Measurements from ENCODE around the gene NUP160. TPM values are rescaled to one million over a fixed set of nuclear protein-coding genes. Genes with fewer than 3 reads are reported as not detected.
"Not testable (repeated sequence)": the region's sequence is repeated elsewhere in the genome, so short reads cannot be mapped to it uniquely, and the experiment has no call there.

NUP160 gene, protein sequence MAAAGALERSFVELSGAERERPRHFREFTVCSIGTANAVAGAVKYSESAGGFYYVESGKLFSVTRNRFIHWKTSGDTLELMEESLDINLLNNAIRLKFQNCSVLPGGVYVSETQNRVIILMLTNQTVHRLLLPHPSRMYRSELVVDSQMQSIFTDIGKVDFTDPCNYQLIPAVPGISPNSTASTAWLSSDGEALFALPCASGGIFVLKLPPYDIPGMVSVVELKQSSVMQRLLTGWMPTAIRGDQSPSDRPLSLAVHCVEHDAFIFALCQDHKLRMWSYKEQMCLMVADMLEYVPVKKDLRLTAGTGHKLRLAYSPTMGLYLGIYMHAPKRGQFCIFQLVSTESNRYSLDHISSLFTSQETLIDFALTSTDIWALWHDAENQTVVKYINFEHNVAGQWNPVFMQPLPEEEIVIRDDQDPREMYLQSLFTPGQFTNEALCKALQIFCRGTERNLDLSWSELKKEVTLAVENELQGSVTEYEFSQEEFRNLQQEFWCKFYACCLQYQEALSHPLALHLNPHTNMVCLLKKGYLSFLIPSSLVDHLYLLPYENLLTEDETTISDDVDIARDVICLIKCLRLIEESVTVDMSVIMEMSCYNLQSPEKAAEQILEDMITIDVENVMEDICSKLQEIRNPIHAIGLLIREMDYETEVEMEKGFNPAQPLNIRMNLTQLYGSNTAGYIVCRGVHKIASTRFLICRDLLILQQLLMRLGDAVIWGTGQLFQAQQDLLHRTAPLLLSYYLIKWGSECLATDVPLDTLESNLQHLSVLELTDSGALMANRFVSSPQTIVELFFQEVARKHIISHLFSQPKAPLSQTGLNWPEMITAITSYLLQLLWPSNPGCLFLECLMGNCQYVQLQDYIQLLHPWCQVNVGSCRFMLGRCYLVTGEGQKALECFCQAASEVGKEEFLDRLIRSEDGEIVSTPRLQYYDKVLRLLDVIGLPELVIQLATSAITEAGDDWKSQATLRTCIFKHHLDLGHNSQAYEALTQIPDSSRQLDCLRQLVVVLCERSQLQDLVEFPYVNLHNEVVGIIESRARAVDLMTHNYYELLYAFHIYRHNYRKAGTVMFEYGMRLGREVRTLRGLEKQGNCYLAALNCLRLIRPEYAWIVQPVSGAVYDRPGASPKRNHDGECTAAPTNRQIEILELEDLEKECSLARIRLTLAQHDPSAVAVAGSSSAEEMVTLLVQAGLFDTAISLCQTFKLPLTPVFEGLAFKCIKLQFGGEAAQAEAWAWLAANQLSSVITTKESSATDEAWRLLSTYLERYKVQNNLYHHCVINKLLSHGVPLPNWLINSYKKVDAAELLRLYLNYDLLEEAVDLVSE (N-terminal part only)
- 47.3 TPM for polyA plus RNA-seq (2012; ENCODE audit: insufficient read depth, insufficient read length)

DNA sequence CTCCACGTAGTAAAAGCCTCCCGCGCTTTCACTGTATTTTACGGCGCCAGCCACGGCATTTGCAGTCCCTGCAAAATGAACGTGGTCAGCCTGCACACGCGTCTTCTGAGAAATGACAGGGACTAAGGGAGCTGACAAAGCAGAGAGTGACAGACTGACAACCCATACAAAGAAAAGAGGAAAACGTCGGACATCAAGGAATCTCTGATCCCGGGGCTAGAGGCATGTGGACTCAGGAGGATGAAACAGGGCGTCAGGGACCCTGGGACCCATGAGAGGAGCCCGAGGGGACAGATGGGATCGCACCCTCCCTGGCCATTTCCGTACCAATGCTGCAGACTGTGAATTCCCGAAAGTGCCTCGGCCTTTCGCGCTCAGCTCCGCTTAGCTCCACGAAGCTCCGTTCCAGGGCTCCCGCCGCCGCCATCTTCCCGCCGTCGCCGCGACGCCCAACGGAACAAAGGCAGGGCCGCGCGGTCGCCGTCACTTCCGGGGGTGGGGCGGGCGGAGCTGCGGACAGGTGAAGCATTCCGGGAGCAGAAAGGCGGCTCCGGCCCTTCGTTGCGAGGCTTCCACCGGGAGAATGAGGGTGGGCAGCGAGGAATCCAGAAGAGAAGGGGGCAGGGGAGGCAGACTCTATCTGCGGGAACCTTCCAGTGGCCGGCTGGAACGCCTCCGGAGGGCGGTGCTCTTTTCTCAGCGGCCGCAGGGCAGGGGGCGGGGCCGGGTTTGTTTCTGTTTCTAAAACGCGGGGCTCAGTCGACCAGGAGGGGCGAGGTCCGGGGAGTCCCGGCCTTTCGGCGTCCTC lies at the start of gene NUP160:
NUP160 (minus strand) TSS at position 459 of the 808 bp plus-strand sequence; CDS start at position 427, 32 bp downstream.
- DNase-seq (ENCODE audit: low read depth, low spot score) = peak; percentile 59
- peak within 1 kb of the TSS; percentile 100 for H3K4me3 ChIP-seq (ENCODE audit: low read length)

DNA sequence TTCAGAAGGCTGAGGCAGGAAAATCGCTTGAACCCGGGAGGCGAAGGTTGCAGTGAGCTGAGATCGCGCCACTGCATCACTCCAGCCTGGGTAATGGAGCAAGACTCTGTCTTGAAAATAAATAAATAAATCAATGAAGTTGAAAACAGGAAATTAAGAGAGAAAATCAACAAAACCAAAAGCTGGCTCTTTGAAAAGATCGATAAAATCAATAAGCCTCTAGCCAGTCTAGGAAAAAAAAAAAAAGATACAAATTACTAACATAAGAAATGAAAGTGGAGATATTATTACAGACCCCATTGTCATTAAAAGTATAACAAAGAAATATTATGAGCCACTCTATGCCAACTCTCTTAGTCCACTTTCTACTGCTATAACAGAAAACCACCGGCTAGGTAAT lies 48.0 kb upstream of the NUP160 start:
- DNase-seq (ENCODE audit: low read depth, low spot score) = no peak
- H3K4me3 ChIP-seq (ENCODE audit: low read length) = no peak overlapping the region

DNA sequence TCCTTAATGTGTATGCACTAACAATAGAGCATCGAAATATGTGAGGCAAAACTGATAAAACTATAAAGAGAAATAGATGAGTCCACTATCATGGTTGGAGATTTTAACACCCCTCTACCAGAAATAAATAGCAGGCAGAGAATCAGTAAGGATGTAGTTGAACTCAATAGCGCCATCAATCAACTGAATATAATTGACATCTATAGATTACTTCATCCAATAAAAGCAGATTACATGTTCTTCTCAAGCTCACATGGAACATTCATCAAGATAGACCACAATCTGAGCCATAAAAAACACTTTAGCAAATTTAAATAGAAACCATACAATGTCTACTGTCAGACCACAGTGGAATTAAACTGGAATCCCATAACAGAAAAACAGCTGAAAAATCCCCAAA lies 46.9 kb upstream of the NUP160 start:
- no peak overlapping the region for H3K4me3 ChIP-seq (ENCODE audit: low read length)
- DNase-seq (ENCODE audit: low read depth, low spot score) = no peak

DNA sequence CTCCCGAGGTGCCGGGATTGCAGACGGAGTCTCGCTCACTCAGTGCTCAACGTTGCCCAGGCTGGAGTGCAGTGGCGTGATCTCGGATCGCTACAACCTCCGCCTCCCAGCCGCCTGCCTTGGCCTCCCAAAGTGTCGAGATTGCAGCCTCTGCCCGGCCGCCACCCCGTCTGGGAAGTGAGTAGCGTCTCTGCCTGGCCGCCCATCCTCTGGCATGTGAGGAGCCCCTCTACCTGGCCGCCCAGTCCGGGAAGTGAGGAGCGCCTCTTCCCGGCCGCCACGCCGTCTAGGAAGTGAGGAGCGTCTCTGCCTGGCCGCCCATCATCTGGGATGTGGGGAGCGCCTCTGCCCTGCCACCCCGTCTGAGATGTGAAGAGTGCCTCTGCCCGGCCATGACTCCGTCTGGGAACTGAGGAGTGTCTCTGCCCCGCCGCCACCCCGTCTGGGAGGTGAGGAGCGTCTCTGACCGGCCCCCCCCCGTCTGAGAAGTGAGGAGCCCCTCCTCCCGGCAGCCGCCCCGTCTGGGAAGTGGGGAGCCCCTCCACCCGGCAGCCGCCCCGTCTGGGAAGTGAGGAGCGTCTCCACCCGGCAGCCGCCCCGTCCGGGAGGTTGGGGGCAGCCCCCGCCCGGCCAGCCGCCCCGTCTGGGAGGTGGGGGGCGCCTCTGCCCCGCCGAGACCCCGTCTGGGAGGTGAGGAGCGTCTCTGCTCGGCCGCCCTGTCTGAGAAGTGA lies 44.6 kb upstream of the NUP160 start:
- not testable (repeated sequence) for H3K4me3 ChIP-seq (ENCODE audit: low read length)

DNA sequence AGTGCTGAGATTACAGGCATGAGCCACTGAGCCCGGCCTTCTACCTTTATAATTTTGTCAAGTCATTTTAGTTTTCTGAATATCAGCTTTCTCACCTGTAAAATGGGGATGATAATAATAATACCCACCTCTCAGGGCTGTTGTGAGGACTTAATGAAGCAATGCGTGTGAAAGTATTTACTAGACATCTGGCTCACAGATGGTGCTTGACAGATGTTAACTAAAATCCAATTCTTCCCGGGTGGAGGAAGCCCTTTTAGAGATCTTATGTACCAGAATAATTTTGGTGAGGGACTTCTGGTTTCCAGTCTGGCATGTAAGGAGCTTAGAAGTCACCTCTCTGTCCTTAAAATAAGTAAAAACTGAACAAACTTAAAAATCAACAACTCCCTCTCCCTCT lies 43.7 kb upstream of the NUP160 start:
- DNase-seq (ENCODE audit: low read depth, low spot score) = no peak
- H3K4me3 ChIP-seq (ENCODE audit: low read length) = no peak overlapping the region

More for the DNA sequence above, 44.6 kb upstream of the NUP160 start:
- not testable (repeated sequence) for DNase-seq (ENCODE audit: low read depth, low spot score)

DNA sequence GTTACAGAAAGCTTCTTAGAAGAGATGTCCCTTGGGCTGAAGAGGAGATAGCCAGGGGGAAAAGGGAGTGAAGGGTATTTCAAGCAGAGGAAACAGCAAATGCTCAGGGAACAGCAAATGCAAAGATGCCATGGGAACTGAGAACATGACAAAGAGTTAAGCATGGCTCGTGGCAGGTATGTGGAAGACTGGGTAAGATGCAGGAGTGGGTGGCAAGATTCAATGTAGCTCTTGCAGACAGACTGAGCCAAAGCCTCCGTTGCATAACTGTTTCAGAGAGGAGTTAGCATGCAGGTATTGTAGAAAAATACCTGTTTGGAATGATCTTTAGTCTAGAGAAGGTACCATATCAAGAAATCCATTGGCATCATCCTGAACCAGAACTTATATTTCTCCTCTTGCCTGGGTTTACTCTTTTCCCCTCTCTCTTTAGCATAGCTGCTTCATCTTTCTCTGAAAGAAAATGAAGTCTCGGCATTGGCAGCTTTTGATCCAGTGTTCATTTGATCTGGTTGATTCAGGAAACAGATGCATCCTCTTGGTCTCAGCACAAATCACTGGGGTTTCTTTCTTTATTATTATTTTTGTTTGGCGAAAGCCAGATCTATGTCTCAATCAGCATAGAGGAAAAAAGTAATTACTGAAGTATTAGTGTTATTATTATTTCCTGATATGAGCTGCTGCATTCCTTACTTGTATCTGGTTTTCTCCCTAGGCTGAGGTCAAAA lies 41.7 kb upstream of the NUP160 start:
- DNase-seq (ENCODE audit: low read depth, low spot score) = peak; percentile 83
- no peak overlapping the region for H3K4me3 ChIP-seq (ENCODE audit: low read length)

DNA sequence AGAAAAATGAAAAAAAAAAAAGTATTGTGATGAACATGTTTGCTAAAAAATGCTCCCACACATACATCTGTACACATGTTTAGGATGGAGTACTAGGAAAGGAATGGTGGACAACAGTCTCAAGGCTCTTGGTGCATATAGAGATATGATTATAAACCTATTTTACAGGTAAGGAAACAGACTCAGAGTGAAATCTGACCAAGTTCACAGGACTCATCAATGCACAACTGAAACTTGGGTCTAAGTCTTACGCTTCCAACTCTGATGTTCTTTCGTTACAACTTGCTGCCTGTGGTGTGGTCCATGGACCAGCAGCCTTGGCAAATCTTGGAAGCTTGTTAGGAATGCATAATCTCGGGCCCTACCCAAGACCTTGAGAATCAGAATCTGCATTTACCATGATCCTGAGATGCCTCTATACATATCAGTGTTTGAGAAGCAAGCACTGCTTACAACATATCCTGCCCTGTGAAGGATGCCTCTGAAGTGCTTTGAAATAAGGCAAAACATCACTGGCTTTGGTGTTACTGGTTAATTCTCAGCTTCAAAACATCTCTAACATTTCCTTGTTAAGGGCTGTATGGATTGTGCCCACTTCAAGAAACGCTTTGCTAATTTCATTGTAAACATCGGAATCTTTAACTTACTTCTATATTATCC lies 39.9 kb upstream of the NUP160 start:
- no peak overlapping the region for H3K4me3 ChIP-seq (ENCODE audit: low read length)
- DNase-seq (ENCODE audit: low read depth, low spot score) = no peak

DNA sequence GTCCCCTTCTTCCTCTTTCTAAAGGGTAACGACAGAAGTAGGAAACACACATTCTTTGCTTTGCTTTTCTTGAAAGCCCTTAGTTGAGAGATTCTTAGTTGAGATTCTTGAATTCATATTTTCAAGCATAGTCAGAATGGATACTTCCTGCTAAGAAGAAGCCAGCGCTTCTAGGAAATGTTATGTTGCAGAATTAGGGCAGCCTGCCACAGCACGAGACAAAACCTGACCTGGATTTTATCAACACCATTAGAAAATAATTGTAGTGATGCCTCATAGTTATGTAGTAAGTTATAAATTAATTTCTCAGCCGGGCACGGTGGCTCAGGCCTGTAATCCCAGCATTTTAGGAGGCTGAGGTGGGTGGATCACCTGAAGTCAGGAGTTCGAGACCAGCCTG lies 37.9 kb upstream of the NUP160 start:
- no peak for DNase-seq (ENCODE audit: low read depth, low spot score)
- no peak overlapping the region for H3K4me3 ChIP-seq (ENCODE audit: low read length)

DNA sequence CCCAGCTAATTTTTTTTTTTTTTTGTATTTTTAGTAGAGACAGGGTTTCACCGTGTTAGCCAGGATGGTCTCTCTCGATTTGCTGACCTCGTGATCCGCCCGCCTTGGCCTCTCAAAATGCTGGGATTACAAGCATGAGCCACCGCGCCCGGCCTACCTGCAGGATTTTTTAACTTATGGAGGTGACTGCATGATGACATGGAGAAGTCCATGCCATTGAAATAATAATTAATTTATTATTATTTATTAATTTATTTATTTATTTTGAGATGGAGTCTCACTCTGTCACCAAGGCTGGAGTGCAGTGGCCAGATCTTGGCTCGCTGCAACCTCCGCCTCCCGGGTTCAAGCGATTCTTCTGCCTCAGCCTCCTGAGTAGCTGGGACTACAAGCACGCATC lies 34.3 kb upstream of the NUP160 start:
- DNase-seq (ENCODE audit: low read depth, low spot score); H3K4me3 ChIP-seq (ENCODE audit: low read length): not testable (repeated sequence)

DNA sequence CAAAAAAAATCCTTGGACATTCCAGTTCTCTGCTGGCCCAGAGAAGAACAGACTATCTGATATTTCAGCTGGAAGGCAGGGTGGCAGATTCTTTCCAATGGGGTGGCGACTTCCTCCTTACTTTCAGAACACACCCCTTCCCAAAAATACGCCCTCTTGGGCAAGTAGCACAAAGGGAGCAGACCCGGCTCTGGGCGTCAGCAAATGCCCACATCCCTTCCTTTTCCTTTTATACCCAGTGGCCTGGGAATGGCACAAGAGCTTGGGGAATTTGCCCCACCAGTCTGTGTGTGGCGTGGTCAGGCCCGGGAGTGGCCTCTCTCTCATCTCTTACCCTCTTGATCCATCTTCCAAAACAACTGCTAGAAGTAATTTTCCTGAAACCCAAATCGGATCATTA lies 33.0 kb upstream of the NUP160 start:
- no peak overlapping the region for H3K4me3 ChIP-seq (ENCODE audit: low read length)
- DNase-seq (ENCODE audit: low read depth, low spot score) = no peak

DNA sequence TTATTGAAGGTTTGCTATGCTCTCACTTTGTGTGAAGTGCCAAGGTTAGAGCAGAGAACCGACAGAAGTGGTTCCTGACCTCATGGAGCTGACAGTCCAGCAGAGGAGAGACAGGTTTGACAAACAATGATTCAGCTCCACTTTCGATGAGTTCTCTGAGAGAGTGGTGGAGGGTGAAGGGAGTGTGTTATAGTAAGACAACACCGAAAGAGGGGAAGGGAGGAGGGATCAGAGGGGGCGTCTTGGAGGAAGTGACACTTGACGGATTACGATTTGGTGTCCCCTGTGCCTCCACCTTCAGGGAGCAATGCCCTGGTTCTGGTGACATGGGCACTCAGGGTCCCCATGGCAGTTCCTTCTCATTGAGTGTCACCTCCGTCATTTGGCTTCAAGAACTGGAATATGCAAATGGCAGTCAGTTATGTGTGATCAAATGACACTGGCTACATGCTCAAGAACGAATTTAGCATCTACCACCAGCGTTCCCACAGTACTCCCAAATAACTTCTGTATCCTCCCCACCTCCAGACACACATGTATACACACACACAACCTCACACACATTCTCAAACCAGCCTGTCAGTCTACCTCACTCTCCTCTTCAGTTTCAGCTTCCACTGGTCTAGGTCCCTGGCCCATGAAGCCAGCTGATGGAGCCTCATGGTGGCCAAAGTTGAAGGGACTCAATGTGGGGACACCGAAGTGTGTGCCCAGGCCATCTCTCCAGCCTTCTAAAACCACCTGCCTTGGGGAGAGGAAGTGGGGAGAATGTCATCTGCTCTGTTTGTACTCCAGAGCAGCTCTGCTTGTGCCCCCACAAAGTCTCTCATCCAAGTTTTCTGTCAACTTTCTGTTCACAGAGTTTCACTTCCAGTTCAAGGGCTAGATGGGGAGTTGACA lies 31.4 kb upstream of the NUP160 start:
- no peak for DNase-seq (ENCODE audit: low read depth, low spot score)
- H3K4me3 ChIP-seq (ENCODE audit: low read length) = no peak overlapping the region

DNA sequence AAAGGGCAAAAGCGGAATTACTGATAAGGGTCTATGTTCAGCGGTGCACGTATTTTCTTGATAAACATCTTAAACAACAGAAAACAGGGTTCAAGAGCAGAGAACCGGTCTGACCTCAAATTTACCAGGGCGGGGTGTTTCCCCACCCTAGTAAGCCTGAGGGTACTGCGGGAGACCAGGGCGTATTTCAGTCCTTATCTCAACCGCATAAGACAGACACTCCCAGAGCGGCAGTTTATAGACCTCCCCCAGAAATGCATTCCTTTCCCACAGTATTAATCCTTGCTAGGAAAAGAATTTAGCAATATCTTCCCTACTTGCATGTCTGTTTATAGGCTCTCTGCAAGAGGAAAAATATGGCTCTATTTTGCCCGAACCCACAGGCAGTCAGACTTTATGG lies 27.7 kb upstream of the NUP160 start:
- not testable (repeated sequence) for H3K4me3 ChIP-seq (ENCODE audit: low read length); DNase-seq (ENCODE audit: low read depth, low spot score)

DNA sequence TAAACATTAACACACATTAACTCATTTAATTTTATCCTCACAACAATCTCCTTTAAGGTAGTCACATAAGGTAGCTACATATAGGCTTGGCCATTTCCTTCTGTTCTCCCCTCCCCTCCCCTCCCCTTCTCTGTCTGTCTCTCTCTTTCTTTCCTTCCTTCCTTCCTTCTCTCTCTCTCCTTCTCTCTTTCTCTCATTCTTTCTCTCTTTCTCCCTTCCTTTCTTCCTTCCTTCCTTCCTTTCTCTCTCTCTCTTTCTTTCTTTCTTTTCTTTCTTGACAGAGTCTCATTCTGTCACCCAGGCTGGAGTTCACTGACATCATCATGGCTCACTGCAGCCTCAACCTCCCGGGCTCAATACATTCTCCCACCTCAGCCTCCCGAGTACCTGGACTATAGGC lies 22.3 kb upstream of the NUP160 start:
- DNase-seq (ENCODE audit: low read depth, low spot score) = no peak
- H3K4me3 ChIP-seq (ENCODE audit: low read length) = no peak overlapping the region

DNA sequence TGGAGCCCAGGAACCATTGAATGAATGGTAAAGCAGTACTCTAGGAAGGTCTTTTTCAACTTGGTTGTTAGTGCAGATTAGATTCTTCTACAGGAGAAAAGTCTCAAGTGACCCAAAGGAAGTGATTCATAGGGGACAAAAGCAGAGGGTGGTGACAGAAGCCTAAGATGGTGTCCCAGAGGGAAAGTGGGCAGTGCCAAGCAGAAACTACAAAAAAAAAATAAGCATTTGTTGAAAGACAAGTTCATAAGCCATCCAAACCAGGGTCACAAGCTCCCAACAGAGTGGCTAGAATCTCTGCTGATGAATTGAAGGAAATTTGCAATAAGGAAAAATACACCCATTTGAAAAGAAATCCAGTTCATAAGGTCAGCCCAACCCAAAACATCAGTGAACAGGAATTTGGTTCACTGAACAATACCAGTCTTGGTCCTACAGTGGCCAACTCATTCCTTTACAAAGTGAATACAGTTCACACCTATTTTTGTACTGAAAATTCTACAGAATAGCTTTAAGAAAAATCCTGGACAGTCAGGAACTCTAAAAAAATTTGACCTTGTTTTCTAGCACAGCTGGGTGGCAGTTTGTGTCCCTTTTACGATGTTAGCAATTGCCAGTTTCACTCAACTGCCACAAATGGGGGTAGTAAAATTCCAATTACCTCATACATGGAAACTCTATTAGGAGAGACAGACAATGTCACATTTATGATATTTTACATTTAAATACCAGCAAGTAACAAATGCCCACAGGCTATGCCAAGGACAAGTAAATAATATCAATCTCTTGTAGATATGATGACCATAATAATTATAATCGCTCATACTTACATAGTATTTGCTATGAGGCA lies 21.6 kb upstream of the NUP160 start:
- DNase-seq (ENCODE audit: low read depth, low spot score) = no peak
- H3K4me3 ChIP-seq (ENCODE audit: low read length) = no peak overlapping the region

DNA sequence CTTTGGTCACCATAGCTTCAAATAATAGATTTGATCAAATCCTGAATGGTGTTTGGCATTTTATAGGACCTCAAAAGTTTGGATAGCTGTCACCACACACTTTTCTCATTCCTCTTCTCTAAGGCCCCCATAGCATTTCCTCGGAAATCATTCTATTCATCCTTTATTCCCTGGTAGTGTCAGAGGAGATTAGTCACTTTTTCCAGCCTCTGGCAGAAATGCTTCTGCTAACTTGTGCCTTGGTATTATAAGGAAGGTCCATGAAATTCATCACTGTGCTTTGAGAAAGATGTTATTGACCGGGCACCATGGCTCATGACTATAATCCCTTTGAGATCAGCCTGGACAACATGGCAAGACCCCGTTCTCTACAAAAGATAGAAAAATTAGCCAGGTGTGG lies 19.7 kb upstream of the NUP160 start:
- DNase-seq (ENCODE audit: low read depth, low spot score) = no peak
- H3K4me3 ChIP-seq (ENCODE audit: low read length) = no peak overlapping the region
